Measurements from ENCODE around the gene KCNT2.

KCNT2 gene

GRCh38 chr1:196405839-196406238 lies 202.4 kb downstream of the KCNT2 start:
- Histone ChIP-seq H3K4me3 (ENCODE audit: low read depth, low read length) (no peak overlapping the region), H3K9me3 (ENCODE audit: control insufficient read depth, insufficient read depth, low read length) (no peaks in the 10 kb centered on the region), H3K9ac (ENCODE audit: low read depth, low read length) (no peak overlapping the region), H3K27me3 (ENCODE audit: control insufficient read depth, insufficient read depth, low read length) (no peaks in the 10 kb centered on the region), H3K36me3 (ENCODE audit: control insufficient read depth, insufficient read depth, low read length) (no peaks in the 10 kb centered on the region), H3K4me1 (ENCODE audit: control insufficient read depth, insufficient read depth, low read length) (peaks cover 3% of the 10 kb centered on the region)

GRCh38 chr1:196403803-196404690 lies 204.2 kb downstream of the KCNT2 start:
- no peak overlapping the region for H3K9ac ChIP-seq (ENCODE audit: low read depth, low read length)
- no peaks in the 10 kb centered on the region for H3K36me3 ChIP-seq (ENCODE audit: control insufficient read depth, insufficient read depth, low read length)
- no peaks in the 10 kb centered on the region for H3K9me3 ChIP-seq (ENCODE audit: control insufficient read depth, insufficient read depth, low read length)
- peaks cover 3% of the 10 kb centered on the region for H3K4me1 ChIP-seq (ENCODE audit: control insufficient read depth, insufficient read depth, low read length)
- H3K4me3 ChIP-seq (ENCODE audit: low read depth, low read length), result no peak overlapping the region
- no peaks in the 10 kb centered on the region for H3K27me3 ChIP-seq (ENCODE audit: control insufficient read depth, insufficient read depth, low read length)

GRCh38 chr1:196401891-196402290 lies 206.3 kb downstream of the KCNT2 start:
- Histone ChIP-seq H3K9ac (ENCODE audit: low read depth, low read length) (no peak overlapping the region), H3K27me3 (ENCODE audit: control insufficient read depth, insufficient read depth, low read length) (no peaks in the 10 kb centered on the region), H3K4me3 (ENCODE audit: low read depth, low read length) (no peak overlapping the region), H3K36me3 (ENCODE audit: control insufficient read depth, insufficient read depth, low read length) (no peaks in the 10 kb centered on the region), H3K4me1 (ENCODE audit: control insufficient read depth, insufficient read depth, low read length) (no peaks in the 10 kb centered on the region), H3K9me3 (ENCODE audit: control insufficient read depth, insufficient read depth, low read length) (no peaks in the 10 kb centered on the region)

GRCh38 chr1:196401452-196401833 lies 206.8 kb downstream of the KCNT2 start:
- H3K27me3 ChIP-seq (ENCODE audit: control insufficient read depth, insufficient read depth, low read length), result no peaks in the 10 kb centered on the region
- no peak overlapping the region for H3K4me3 ChIP-seq (ENCODE audit: low read depth, low read length)
- no peaks in the 10 kb centered on the region for H3K36me3 ChIP-seq (ENCODE audit: control insufficient read depth, insufficient read depth, low read length)
- H3K4me1 ChIP-seq (ENCODE audit: control insufficient read depth, insufficient read depth, low read length), result no peaks in the 10 kb centered on the region
- no peaks in the 10 kb centered on the region for H3K9me3 ChIP-seq (ENCODE audit: control insufficient read depth, insufficient read depth, low read length)
- H3K9ac ChIP-seq (ENCODE audit: low read depth, low read length), result no peak overlapping the region

GRCh38 chr1:196400478-196401451 lies 207.5 kb downstream of the KCNT2 start:
- H3K4me3 ChIP-seq (ENCODE audit: low read depth, low read length), result no peak overlapping the region
- no peaks in the 10 kb centered on the region for H3K9me3 ChIP-seq (ENCODE audit: control insufficient read depth, insufficient read depth, low read length)
- H3K9ac ChIP-seq (ENCODE audit: low read depth, low read length), result no peak overlapping the region
- H3K36me3 ChIP-seq (ENCODE audit: control insufficient read depth, insufficient read depth, low read length), result no peaks in the 10 kb centered on the region
- no peaks in the 10 kb centered on the region for H3K4me1 ChIP-seq (ENCODE audit: control insufficient read depth, insufficient read depth, low read length)
- no peaks in the 10 kb centered on the region for H3K27me3 ChIP-seq (ENCODE audit: control insufficient read depth, insufficient read depth, low read length)

GRCh38 chr1:196399713-196400112 lies 208.5 kb downstream of the KCNT2 start:
- H3K9me3 ChIP-seq (ENCODE audit: control insufficient read depth, insufficient read depth, low read length), result no peaks in the 10 kb centered on the region
- H3K4me1 ChIP-seq (ENCODE audit: control insufficient read depth, insufficient read depth, low read length), result no peaks in the 10 kb centered on the region
- H3K9ac ChIP-seq (ENCODE audit: low read depth, low read length), result no peak overlapping the region
- H3K4me3 ChIP-seq (ENCODE audit: low read depth, low read length), result no peak overlapping the region
- H3K36me3 ChIP-seq (ENCODE audit: control insufficient read depth, insufficient read depth, low read length), result no peaks in the 10 kb centered on the region
- no peaks in the 10 kb centered on the region for H3K27me3 ChIP-seq (ENCODE audit: control insufficient read depth, insufficient read depth, low read length)

GRCh38 chr1:196393742-196394141 lies 214.5 kb downstream of the KCNT2 start:
- Histone ChIP-seq H3K4me3 (ENCODE audit: low read depth, low read length) (no peak overlapping the region), H3K27me3 (ENCODE audit: control insufficient read depth, insufficient read depth, low read length) (no peaks in the 10 kb centered on the region), H3K4me1 (ENCODE audit: control insufficient read depth, insufficient read depth, low read length) (no peaks in the 10 kb centered on the region), H3K36me3 (ENCODE audit: control insufficient read depth, insufficient read depth, low read length) (no peaks in the 10 kb centered on the region), H3K9me3 (ENCODE audit: control insufficient read depth, insufficient read depth, low read length) (no peaks in the 10 kb centered on the region), H3K9ac (ENCODE audit: low read depth, low read length) (no peak overlapping the region)

- Histone ChIP-seq H3K9ac (ENCODE audit: low read depth, low read length) (no peak overlapping the region), H3K36me3 (ENCODE audit: control insufficient read depth, insufficient read depth, low read length) (no peaks in the 10 kb centered on the region), H3K4me1 (ENCODE audit: control insufficient read depth, insufficient read depth, low read length) (no peaks in the 10 kb centered on the region), H3K9me3 (ENCODE audit: control insufficient read depth, insufficient read depth, low read length) (no peaks in the 10 kb centered on the region), H3K27me3 (ENCODE audit: control insufficient read depth, insufficient read depth, low read length) (no peaks in the 10 kb centered on the region), H3K4me3 (ENCODE audit: low read depth, low read length) (no peak overlapping the region)
These were observed 215.0 kb downstream of the KCNT2 start for GRCh38 chr1:196393282-196393681.

GRCh38 chr1:196387766-196388165 lies 220.5 kb downstream of the KCNT2 start:
- no peaks in the 10 kb centered on the region for H3K4me1 ChIP-seq (ENCODE audit: control insufficient read depth, insufficient read depth, low read length)
- H3K4me3 ChIP-seq (ENCODE audit: low read depth, low read length), result no peak overlapping the region
- no peaks in the 10 kb centered on the region for H3K27me3 ChIP-seq (ENCODE audit: control insufficient read depth, insufficient read depth, low read length)
- H3K36me3 ChIP-seq (ENCODE audit: control insufficient read depth, insufficient read depth, low read length), result no peaks in the 10 kb centered on the region
- H3K9me3 ChIP-seq (ENCODE audit: control insufficient read depth, insufficient read depth, low read length), result no peaks in the 10 kb centered on the region
- no peak overlapping the region for H3K9ac ChIP-seq (ENCODE audit: low read depth, low read length)

GRCh38 chr1:196385109-196385508 lies 223.1 kb downstream of the KCNT2 start:
- Histone ChIP-seq H3K4me1 (ENCODE audit: control insufficient read depth, insufficient read depth, low read length) (no peaks in the 10 kb centered on the region), H3K9me3 (ENCODE audit: control insufficient read depth, insufficient read depth, low read length) (no peaks in the 10 kb centered on the region), H3K27me3 (ENCODE audit: control insufficient read depth, insufficient read depth, low read length) (no peaks in the 10 kb centered on the region), H3K9ac (ENCODE audit: low read depth, low read length) (no peak overlapping the region), H3K36me3 (ENCODE audit: control insufficient read depth, insufficient read depth, low read length) (no peaks in the 10 kb centered on the region), H3K4me3 (ENCODE audit: low read depth, low read length) (no peak overlapping the region)

GRCh38 chr1:196382383-196382782 lies 225.9 kb downstream of the KCNT2 start:
- H3K27me3 ChIP-seq (ENCODE audit: control insufficient read depth, insufficient read depth, low read length), result no peaks in the 10 kb centered on the region
- H3K4me3 ChIP-seq (ENCODE audit: low read depth, low read length), result no peak overlapping the region
- no peaks in the 10 kb centered on the region for H3K4me1 ChIP-seq (ENCODE audit: control insufficient read depth, insufficient read depth, low read length)
- H3K36me3 ChIP-seq (ENCODE audit: control insufficient read depth, insufficient read depth, low read length), result no peaks in the 10 kb centered on the region
- H3K9ac ChIP-seq (ENCODE audit: low read depth, low read length), result no peak overlapping the region
- no peaks in the 10 kb centered on the region for H3K9me3 ChIP-seq (ENCODE audit: control insufficient read depth, insufficient read depth, low read length)

Data from iPS-15b (cell line).